Smooth muscle cell (in vitro differentiated cells): ENCODE measurements around the gene BHLHE23. TPM values are rescaled to one million over a fixed set of nuclear protein-coding genes. Genes with fewer than 3 reads are reported as not detected.

ENCODE experiments used
- DNase-seq: peaks from one replicate; lab custom pipeline; 2025; ENCODE audit not compliant: unreplicated experiment; lab: John Stamatoyannopoulos, UW
- H2AFZ ChIP-seq: fragments of 200-600 bp; sonication (generic); 2 replicates; pipeline ENCODE4 v1.6.0; 2016; ENCODE audit warnings: antibody characterized with exemption, low read depth, mild to moderate bottlenecking
- H3F3A ChIP-seq: fragments of 200-600 bp; sonication (generic); 2 replicates; pipeline ENCODE4 v1.6.0; 2017; ENCODE audit warnings: antibody characterized with exemption, low read depth
- H3K27ac ChIP-seq: fragments of 200-600 bp; sonication (generic); 2 replicates; pipeline ENCODE4 v1.5.1; 2016; ENCODE audit warnings: low read depth, mild to moderate bottlenecking
- H3K27me3 ChIP-seq: fragments of 200-600 bp; sonication (generic); 2 replicates; pipeline ENCODE4 v1.6.1; 2016; ENCODE audit warnings: low read depth, mild to moderate bottlenecking
- H3K36me3 ChIP-seq: fragments of 200-600 bp; sonication (generic); 2 replicates; pipeline ENCODE4 v1.5.1; 2016; ENCODE audit warnings: low read depth
- H3K4me1 ChIP-seq: fragments of 200-600 bp; sonication (generic); 2 replicates; pipeline ENCODE4 v1.5.1; 2016; ENCODE audit warnings: low read depth
- H3K4me2 ChIP-seq: fragments of 200-600 bp; sonication (generic); 2 replicates; pipeline ENCODE4 v1.6.0; 2016; ENCODE audit warnings: mild to moderate bottlenecking
- H3K4me3 ChIP-seq: fragments of 200-600 bp; sonication (generic); 2 replicates; pipeline ENCODE4 v1.5.1; 2016; ENCODE audit warnings: mild to moderate bottlenecking
- H3K79me2 ChIP-seq: fragments of 200-600 bp; sonication (generic); 2 replicates; pipeline ENCODE4 v1.6.0; 2016; ENCODE audit warnings: low read depth, mild to moderate bottlenecking
- H3K9ac ChIP-seq: fragments of 200-600 bp; sonication (generic); 2 replicates; pipeline ENCODE4 v1.6.0; 2016; ENCODE audit warnings: low read depth
- H3K9me3 ChIP-seq: fragments of 200-600 bp; sonication (generic); replicated peaks from 2 replicates; pipeline ENCODE4 v1.5.1; 2016; ENCODE audit warnings: low read depth
- H4K20me1 ChIP-seq: fragments of 200-600 bp; sonication (generic); 2 replicates; pipeline ENCODE4 v1.6.0; 2016; ENCODE audit warnings: low read depth
- CTCF ChIP-seq: fragments of 200-600 bp; sonication (generic); IDR thresholded peaks from 2 replicates; pipeline ENCODE4 v1.5.1; 2017; ENCODE audit warnings: borderline replicate concordance, mild to moderate bottlenecking, antibody characterized with exemption; ENCODE audit not compliant: insufficient read depth, poor library complexity, severe bottlenecking
- WGBS: methylation state at CpG from one replicate; pipeline ENCODE4 v1.1.7; 2016; ENCODE audit warnings: low lambda C conversion rate; 5-methylcytosine and 5-hydroxymethylcytosine counted together
- polyA plus RNA-seq: library from polyadenylated mRNA; unstranded; fragments of >200 nt; fragmentation: Nextera tagmentation; extraction: Ambion mirVana; gene quantifications from 2 replicates; pipeline ENCODE4 v1.2.1, GENCODE V29; 2016
- total RNA-seq: library from RNA; depleted of rRNA; stranded (reverse); fragments of >200 nt; gene quantifications from 2 replicates; pipeline ENCODE4 v1.2.3, GENCODE V29; 2014

Gene BHLHE23
- total and polyA plus RNA-seq, 2 experiments from 2014 or later = not detected

DNA sequence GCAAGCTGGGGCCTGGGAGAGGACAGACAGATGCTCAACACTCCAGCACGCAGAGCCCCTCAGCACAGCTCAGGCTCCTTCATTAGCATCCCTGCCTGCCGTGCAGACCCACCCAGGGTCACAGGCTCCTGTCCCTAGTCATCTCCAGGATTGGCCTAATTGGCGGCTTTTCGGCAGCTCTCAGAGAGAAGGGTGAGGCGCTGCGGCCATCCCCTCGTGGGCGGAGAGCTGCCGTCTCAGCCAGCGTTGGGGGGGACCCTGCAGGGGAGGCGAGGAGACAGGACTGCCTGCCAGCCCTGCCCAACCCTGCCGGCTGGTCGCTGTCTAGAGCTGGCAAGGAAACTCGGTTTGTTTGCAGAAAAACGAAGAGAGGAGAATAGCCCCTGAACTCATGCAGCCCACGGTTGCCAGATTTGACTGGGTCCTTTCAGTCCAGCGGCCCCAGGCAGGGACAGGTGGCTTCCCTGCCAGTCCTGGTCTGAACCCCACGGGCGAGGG, 26.8 kb downstream of the BHLHE23 start:
- WGBS = 65% methylated on average over 19 of the region's 19 CpGs
- Histone ChIP-seq H3K4me2 (no peak overlapping the region), H3K4me3 (no peak overlapping the region), H3K79me2 (no peaks in the 10 kb centered on the region), H3K9me3 (no peaks in the 10 kb centered on the region), H3K9ac (no peak overlapping the region), H3K27me3 (peaks cover 31% of the 10 kb centered on the region), H3K4me1 (no peaks in the 10 kb centered on the region), H3K36me3 (no peaks in the 10 kb centered on the region), H2AFZ (no peak overlapping the region), H3F3A (no peaks in the 10 kb centered on the region), H3K27ac (no peak overlapping the region), H4K20me1 (no peaks in the 10 kb centered on the region)
- TF ChIP-seq CTCF = no peak
- DNase-seq = no peak

DNA sequence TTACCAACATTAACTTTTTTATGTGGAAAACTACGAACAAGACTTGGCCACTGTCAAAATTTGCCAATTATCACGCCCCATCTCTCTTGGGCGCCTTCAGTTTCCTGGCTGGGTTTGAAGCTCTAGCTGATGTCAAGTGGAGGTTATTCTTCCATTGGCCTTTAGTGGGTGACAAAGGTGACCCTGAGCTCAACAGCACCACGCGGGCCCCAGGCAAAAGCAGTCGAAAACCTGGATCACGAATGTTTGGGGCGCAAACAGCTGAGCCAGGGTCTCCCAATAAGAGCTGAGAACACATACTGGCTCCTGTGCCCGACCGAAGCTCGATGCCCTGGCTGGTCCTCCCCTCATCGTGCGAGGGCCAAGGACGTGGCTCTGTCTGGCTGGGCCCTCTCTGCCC, 27.5 kb downstream of the BHLHE23 start:
- Histone ChIP-seq H3K4me3 (no peak overlapping the region), H3K4me1 (no peaks in the 10 kb centered on the region), H4K20me1 (no peaks in the 10 kb centered on the region), H3F3A (no peaks in the 10 kb centered on the region), H3K9ac (no peak overlapping the region), H3K9me3 (no peaks in the 10 kb centered on the region), H3K4me2 (no peak overlapping the region), H2AFZ (no peak overlapping the region), H3K27ac (no peak overlapping the region), H3K27me3 (peaks cover 37% of the 10 kb centered on the region), H3K36me3 (no peaks in the 10 kb centered on the region), H3K79me2 (no peaks in the 10 kb centered on the region)
- TF ChIP-seq CTCF = no peak
- 81% methylated on average over 14 of the region's 14 CpGs for WGBS
- DNase-seq = no peak

DNA sequence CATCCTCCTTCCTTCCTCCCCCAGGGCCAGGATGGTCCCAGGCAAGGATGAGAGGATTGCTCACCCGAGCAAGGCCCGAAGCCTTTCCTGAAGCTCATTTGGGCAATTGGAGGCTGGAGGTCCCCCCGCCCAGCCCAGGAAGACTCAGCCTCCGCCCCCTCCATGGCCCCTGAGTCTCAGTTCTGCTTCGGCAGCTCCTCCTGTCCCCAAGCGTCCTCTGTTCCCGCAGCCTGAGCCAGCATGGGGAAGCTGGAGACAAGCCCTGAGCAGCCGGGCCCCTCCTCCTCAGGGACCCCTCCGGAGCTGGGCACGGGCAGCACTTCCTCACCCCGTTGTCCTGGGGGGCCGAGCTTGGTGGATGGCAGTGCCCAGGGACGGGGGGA, 28.2 kb downstream of the BHLHE23 start:
- H3K4me1 ChIP-seq = no peaks in the 10 kb centered on the region
- no peaks in the 10 kb centered on the region for H3K36me3 ChIP-seq
- no peak overlapping the region for H3K4me3 ChIP-seq
- H4K20me1 ChIP-seq = no peaks in the 10 kb centered on the region
- H3K27me3 ChIP-seq = peaks cover 45% of the 10 kb centered on the region
- H3K9me3 ChIP-seq = no peaks in the 10 kb centered on the region
- TF ChIP-seq CTCF = no peak
- H2AFZ ChIP-seq = no peak overlapping the region
- H3K27ac ChIP-seq = no peak overlapping the region
- no peak for DNase-seq
- no peaks in the 10 kb centered on the region for H3K79me2 ChIP-seq
- no peak overlapping the region for H3K9ac ChIP-seq
- WGBS = 85% methylated on average over 9 of the region's 13 CpGs
- no peaks in the 10 kb centered on the region for H3F3A ChIP-seq
- H3K4me2 ChIP-seq = no peak overlapping the region
